ENCODE results near the gene TMPRSS4.

DNA sequence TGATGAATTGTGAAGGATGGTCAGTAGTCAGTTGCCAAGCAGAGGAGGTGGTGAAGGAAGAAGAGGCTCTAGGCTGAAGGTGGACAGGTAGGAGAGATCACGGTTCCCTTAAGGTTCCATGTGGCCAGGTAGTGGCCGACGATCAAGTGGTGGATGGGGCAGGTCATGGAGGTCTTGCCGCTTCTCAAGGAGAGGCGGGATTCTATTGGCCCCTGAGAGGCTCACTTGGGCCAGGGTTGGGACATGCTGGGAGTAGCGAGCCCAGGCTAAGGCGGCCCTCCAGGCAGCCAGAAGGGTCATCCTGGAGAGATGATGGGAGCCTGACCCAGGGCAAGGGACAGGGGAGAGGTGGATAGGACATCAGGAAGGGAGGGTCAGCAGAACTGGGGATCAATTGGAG lies 20.9 kb upstream of the TMPRSS4 start:
- TF ChIP-seq CTCF (IDR thresholded peaks at IDR 0.05) (no peak), POLR2AphosphoS5 (IDR thresholded peaks at IDR 0.05; ENCODE audit: low read depth, low read length) (no peak)

All from Panc1 (cell line).